GM13976 (cell line): Measurements from ENCODE around the gene ITGA3.

Experiments used
- DNase-seq: peaks from one replicate; pipeline ENCODE4 v3.0.0; 2012; ENCODE audit warnings: low spot score
- CTCF ChIP-seq: IDR thresholded peaks from 2 replicates; pipeline ENCODE4 v1.5.1; 2012; ENCODE audit warnings: borderline replicate concordance, mild to moderate bottlenecking; ENCODE audit not compliant: insufficient read depth; ENCODE audit errors: extremely low read depth, missing control alignments, control extremely low read depth
- in situ Hi-C: fragments of 300-500 bp; cut with MboI; formaldehyde crosslinking; loops from one replicate; pipeline ENCODE4 v1.12.0; 2022; ENCODE audit warnings: low sequenced_read_pairs, mixed read lengths, inconsistent platforms; ENCODE audit not compliant: unreplicated experiment

Gene ITGA3

GRCh38 chr17:50110591-50111349 is 54.9 kb downstream of the ITGA3 start:
- DNase-seq, result no peak
- no peak for TF ChIP-seq CTCF
- in situ Hi-C loops, result no loop called here

- DNase-seq, result no peak
- TF ChIP-seq CTCF, result no peak
- in situ Hi-C loops, result no loop called here
Measured at GRCh38 chr17:50111673-50112655, 56.1 kb downstream of the ITGA3 start.

GRCh38 chr17:50112694-50113093 is 56.8 kb downstream of the ITGA3 start:
- TF ChIP-seq CTCF, result no peak
- no peak for DNase-seq
- in situ Hi-C loops, result no loop called here

- in situ Hi-C loops, result no loop called here
- TF ChIP-seq CTCF, result no peak
- DNase-seq, result no peak
Measured at GRCh38 chr17:50113624-50114320, 57.9 kb downstream of the ITGA3 start.

- TF ChIP-seq CTCF, result no peak
- in situ Hi-C loops, result no loop called here
- DNase-seq, result no peak
Measured at GRCh38 chr17:50114401-50114800, 58.5 kb downstream of the ITGA3 start.

- in situ Hi-C loops, result no loop called here
- peak; percentile 71 for TF ChIP-seq CTCF
- peak; percentile 80 for DNase-seq
Measured at GRCh38 chr17:50114849-50115357, 59.0 kb downstream of the ITGA3 start.
